Cortex of kidney (tissue), 1 donor: ENCODE results near the gene ZDHHC11.
"Not testable (repeated sequence)": the region's sequence is repeated elsewhere in the genome, so short reads cannot be mapped to it uniquely, and the experiment has no call there.

Experiments
- DNase-seq: peaks from one replicate; lab custom pipeline; 2025; lab: John Stamatoyannopoulos, UW

ZDHHC11 gene

DNA sequence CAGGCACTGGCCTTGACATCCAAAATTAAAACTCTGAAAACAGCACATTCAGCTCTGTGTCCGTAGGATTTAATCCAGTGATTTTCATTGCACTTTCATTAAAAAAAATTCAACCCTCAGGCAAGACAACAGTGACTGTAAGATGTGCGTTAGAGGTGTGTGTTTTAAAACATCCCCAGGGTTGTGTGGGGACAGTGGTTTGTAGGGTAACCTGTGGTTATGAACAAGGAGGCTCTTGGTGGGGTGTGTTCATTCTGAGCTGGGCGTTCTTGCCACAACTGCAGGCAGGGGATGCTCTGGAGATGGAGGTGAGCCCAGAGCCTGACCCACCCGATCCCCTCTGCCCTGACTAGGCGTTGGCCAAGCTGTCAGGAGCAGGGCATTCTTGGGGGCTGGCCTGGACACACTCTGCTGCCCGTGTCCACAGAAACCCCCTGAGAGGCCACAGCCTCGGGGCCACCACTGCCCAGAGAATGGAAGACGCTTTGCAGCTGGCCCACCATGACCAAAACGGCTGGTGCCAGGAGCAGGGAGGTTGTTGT is 103.4 kb downstream of the ZDHHC11 start:
- DNase-seq: not testable (repeated sequence)

DNA sequence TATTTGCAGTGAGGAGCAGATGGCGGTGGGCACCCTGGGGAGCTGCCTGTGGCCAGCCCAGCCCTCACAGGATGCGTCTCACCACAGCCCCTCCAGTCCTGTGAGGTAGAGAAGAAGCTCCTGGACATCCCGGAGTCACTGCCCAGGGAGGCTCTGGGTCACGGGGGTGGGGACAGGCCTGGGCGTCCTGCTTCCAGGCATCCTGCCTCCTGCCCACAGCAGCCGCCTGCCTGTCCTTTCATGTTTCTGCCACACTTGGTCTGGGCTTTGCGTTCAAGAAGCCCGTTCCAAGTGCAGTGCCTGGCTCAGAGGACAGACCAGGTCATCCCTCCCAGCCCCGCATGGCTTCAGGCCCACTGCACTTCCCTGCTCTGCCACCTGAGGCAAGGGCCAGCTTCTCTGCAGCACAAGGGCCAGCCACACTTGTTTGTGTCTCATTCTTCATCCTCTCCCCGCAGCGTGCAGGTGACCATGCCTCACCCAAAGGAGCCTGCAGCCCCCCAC is 104.5 kb downstream of the ZDHHC11 start:
- no peak for DNase-seq
